HG03565 (cell line): ENCODE measurements around the gene EFCAB14.
"Not testable (repeated sequence)": the region's sequence is repeated elsewhere in the genome, so short reads cannot be mapped to it uniquely, and the experiment has no call there.

Experiments
- ATAC-seq: cut with Tn5 transposase; IDR thresholded peaks from one replicate; pipeline ENCODE4 v1.9.1; 2021; ENCODE audit warnings: mild to moderate bottlenecking, moderate library complexity; ENCODE audit not compliant: unreplicated experiment

Gene EFCAB14

DNA sequence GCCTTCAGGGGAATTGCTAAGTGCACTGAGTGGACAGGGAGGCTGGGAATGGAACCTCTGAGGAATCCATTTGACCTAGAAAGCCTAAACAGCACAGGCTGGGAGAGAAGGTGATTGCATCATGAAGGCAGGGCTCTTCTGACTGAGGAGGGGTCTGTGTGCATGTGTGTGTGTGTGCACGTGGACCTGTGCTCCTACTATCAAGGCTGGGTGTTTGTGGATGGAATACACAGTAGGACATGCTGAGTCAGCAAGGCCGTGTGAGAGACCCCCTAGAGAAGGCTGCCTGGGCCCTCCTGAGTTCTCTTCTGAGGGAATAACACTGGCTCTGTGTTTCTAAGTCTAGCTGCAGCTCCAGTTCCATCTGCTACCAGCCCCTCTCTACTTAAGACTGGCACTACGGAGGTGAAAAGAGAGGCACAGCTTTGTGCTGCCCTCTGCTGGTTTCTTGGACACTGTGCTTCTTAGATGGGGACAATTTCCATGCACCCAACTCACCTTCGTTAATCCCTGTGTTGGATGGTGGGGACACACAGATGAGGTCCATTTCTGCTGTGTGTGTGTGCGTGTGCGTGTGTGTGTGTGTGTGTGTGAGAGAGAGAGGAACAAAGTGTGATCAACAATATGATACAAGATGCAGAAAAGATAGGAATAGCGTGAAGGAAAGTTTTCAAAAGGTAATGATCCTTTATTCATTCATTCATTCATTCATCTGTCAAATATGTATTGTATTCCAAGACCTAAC is 6.2 kb upstream of the EFCAB14 start:
- no peak for ATAC-seq

DNA sequence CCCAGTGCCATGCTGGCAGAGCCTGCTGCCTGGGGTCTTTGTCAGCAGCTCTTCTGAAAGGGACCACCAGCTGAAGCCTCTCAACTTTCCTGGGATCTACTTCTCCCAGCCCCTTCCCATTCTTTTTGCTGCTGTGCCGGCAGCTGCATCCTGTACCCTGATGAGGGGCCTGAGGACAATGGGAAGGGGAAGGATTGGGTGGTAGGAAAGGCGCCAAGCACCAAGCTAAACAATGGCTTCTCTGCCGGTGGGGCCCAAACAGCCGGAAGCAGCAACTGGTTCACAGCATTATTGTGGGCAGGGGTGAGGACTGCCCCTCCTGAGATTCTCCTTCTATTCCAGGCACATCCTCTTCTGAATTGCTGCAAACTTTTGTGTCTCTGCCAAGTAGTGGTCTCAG is 5.0 kb upstream of the EFCAB14 start:
- no peak for ATAC-seq

DNA sequence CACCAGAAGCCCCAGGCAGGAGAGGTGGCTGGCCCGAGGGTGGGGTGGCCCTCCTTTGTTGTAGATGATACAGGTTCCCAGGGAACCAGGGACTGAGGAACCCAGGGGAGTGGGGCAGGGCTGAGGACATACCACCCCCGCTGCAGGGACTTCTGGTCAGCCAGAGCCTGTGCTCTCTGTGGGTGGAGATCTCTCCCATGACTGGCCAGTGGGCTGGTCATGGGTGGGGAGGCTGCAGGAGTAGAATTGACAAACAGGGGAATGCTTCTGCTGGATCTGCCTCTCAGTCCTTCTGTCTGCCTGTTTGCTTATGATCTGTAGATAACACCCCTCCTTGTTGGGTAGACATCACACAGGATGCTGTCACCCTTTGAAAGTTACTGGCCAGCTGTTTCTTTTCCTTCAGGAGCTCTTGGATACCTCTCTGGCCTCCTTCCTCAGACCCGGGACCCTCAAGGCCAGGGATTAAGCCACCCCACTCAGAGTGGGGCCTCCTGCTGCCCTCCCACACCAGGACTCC is 2.8 kb upstream of the EFCAB14 start:
- no peak for ATAC-seq

DNA sequence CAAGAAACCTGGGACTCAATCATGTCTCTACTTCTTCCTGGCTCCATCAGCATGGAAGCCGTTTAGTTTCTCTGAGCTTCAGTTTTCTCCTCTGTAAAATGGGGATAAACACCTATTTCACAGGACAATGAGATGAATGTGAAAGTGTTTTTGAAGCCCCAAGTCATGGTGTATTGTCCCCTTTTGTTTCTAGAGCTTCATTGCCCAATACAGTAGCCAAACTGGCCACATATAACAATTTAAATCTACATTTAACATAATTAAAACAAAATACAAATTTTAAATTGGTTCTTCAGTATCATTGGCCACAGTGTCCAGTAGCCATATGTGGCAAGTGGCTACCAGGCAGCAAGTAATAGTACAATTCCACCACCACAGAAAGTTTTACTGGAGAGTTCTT is 2.3 kb upstream of the EFCAB14 start:
- ATAC-seq = no peak

DNA sequence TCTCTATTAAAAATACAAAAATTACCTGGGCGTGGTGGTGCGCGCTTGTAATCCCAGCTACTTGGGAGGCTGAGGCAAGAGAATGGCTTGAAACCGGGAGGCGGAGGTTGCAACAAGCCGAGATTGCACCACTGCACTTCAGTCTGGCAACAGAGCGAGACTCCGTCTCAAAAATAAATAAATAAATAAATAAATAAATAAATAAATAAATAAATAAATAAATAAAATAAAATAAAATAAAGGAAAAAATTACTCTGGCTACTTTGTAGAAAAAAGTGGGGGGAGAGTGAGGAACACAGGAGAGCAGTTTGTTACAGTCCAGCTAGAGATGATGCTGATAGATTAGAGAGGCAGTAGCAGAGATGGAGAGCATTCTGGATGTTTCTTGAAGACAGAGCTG is 1.4 kb upstream of the EFCAB14 start:
- not testable (repeated sequence) for ATAC-seq

DNA sequence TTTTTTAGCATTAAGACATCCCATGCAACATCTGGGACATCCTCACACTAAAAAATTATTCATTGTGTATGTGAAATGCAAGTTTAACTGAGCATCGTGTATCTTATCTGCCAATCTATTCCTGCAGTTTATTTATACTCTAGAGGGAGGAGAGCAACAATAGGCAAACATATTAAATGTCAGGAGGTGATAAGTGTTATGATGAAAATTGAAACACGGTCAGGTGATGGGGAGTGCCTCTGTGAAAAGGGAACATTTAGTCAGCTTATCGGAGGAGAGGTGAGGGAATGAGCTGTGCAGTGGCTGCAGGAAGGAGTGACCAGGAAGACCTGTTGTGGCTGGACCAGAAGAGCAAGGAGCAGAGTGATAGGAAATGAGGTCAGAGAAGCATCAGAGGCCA is 775 bp upstream of the EFCAB14 start:
- ATAC-seq = no peak

DNA sequence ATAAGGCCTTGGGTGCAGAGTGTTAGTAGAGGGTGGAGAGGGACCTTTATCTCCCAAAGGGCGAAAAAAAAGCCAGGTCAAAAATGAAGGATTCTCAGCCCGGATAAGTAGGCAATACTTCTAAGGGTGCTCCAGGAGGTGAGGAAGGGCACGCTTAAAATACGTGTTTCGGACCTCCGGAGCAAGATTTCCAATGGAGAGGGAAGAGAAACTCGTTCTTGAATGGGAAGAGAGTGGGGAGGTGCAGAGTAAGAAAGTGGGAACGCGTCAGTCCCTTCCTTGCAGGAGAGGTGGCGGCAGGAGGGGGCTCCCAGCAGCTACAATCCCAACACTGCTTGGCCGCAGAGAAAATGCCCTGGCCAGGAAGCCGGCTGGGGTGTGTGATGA is 581 bp downstream of the EFCAB14 start:
- ATAC-seq = no peak

DNA sequence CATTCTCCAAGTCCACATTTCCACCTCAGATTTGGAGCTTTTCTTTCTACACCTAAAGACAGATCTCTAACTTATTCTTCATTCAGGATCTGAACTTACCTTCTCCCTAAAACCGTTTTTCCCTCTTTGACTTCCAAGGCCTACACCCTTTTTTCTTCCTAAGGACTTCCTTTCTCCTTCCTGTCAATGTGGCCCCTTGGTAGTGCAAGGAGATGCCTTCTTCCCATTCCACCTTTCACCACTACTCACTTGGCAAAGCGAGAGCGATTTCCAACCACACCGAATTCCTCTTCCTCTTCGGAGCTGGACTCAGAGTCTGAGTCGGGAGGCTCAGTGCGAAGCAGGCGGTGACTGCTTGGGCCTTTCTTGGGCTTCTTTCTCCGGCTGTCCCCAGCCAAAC is 1.3 kb downstream of the EFCAB14 start:
- no peak for ATAC-seq

DNA sequence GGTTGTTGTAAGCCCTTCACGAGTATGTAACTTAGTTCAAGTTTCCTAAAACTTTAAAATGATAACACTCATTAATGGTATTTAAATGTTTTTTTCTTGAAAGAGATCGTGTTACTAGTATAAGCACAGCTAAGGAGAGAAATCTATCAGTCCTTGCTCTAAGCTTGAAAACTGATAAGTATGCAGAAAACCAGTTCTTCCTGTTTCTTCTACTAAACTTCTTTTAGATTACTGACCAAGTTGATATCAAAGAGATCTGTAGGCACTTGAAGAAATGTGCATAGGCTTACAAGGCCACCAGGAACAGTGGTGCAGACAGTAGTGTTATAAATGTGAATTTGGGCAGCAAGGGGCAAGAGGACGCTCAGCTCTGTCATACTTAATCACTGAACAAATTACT is 3.9 kb downstream of the EFCAB14 start:
- ATAC-seq = no peak

DNA sequence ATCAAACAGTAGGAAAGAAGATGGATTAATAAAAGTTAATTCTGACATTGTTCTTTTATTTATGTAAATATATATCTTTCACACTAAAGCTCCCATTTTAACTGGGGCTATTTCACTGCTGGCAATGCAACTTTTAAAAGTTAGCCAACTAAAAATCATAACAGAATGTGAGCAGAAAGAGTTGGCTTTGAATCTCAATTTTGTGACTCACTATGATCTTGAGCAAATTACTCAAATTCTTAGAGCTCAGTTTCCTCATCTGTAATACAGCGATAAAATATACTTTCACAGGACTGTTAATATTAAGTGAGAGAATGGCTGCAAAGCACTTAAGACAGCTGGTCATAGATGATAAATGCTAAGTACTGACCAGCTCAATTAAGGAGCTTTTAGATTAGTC is 10.8 kb downstream of the EFCAB14 start:
- no peak for ATAC-seq

DNA sequence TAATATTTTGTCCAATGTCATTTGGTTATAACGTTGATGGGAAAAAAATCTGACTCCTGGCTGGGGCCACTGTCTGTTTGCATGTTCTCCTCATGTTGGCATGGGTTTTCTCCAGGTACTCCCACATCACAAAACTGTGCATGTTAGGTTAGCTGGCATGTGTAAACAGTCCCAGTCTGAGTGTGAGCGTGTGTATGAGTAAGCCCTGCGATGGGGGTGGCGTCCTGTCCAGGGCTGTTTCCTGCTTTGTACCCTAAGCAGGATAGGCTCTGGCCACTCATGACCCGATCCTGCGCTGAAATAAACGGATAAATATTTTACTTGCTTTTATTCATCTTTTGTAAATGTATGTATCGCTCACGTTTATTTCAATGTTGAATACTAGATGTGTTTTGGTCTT is 13.5 kb downstream of the EFCAB14 start:
- ATAC-seq = no peak

DNA sequence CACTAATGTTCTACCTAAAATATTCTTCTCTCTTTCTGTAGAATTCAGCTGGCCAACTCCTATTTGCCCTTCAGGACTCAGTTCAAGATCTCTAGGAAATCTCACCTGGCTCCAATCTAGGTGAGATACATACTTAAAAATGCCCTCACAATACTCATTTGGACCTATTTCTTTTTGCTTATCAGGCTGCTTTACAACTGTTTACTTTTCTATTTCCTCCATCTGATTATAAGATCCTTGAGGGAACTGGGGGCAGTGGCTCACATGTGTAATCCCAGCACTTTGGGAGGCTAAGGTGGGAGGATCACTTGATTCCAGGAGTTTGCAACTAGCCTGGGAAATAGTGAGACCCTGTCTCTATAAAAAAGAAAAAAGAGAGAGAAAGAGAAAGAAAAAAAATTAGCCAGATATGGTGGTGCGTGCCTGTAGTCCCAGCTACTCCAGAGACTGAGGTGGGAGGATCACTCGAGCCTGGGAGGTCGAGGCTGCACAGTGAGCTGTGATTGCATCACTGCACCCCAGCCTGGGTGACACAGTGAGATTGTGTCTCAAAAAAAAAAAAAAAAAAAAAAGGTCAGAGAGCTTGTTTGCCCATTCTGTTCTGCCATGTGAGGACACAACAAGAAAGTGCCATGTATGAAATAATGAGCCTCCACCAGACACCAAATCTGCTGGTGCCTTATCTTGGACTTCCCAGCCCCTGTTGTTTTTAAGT is 14.8 kb downstream of the EFCAB14 start:
- no peak for ATAC-seq

DNA sequence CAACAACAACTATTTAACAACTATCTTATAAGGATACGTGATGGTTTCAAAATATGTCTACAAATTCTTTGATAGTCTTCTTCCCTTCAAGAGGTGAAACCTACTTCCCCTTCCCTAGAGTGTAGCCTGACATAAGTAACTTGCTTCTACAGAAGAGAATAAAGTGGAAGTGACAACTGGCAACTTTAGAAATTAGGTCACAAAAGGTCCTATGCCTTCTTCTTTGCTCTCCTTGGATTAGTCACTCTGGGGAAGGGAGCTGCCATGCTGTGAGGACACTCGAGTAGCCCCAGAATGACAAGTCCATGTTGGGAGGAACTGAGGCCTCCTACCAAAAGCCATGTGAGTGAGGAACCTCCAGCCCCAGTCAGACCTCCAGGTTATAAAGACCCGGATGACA is 19.2 kb downstream of the EFCAB14 start:
- ATAC-seq = no peak

DNA sequence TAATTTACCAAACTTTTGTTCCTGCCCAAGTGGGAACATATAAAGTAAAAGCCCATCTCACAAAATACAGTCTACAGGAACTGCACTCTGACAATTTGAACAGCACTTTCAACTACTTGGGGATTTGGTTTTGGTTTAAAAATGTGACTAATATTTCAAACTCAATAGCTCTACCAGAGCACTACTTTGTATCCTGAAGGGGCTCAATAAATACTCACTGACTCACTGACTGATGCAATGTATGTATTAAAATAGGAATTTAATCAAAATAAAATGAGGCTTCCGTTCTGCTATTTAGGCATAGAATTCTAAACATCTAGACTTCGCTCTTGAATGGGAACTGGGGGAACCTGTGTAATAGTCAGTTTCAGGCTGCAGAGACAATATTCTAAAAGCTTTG is 21.9 kb downstream of the EFCAB14 start:
- ATAC-seq = no peak

DNA sequence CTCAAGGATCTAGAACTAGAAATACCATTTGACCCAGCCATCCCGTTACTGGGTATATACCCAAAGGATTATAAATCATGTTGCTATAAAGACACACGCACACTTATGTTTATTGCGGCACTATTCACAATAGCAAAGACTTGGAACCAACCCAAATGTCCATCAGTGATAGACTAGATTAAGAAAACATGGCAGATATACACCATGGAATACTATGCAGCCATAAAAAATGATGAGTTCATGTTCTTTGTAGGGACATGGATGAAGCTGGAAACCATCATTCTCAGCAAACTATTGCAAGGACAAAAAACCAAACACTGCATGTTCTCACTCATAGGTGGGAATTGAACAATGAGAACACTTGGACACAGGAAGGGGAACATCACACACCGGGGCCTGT is 24.2 kb downstream of the EFCAB14 start:
- not testable (repeated sequence) for ATAC-seq

DNA sequence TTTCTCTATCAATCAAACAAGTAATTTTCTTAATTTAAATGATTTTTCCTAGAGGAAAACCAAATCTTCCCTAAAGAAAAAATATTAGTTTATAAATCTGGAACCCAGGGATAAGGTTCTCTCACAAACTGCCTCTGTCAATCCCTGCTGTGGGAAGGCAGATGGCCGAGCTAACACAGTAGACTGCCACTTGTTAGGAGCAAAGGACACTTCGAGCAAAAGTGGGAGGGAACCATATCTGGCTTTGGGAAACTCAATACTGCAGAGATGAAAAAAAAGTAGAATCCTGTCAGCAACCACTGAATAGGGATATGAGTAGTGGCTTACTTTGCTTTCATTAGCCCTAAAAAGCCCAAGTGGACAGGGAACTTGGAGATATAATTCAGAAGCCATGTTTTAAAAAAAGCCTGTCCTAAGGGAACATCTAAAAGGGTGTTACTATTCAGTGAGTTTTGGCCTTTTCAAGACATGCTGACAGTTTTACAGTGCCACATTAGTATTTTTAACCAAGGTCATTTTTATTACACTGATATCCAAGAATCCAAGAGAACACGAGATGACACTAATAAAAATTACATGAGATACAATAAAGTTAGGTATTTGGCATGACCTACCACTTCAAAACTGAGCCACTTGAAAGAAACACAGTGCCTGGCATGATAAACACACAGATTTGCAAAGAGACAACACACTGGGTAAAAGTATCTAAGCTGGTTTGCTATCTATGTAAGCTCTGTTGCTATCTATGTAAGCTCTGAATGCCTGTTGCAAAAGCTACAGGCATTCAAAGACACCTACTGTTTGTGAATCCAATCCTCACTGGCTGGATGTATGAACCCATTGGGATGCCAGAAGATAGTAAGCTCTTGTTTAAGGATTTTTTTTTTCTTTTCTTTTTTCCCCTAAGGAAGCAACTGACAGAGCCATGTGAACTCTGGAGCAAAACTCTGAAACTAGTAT is 25.8 kb downstream of the EFCAB14 start:
- ATAC-seq = no peak

DNA sequence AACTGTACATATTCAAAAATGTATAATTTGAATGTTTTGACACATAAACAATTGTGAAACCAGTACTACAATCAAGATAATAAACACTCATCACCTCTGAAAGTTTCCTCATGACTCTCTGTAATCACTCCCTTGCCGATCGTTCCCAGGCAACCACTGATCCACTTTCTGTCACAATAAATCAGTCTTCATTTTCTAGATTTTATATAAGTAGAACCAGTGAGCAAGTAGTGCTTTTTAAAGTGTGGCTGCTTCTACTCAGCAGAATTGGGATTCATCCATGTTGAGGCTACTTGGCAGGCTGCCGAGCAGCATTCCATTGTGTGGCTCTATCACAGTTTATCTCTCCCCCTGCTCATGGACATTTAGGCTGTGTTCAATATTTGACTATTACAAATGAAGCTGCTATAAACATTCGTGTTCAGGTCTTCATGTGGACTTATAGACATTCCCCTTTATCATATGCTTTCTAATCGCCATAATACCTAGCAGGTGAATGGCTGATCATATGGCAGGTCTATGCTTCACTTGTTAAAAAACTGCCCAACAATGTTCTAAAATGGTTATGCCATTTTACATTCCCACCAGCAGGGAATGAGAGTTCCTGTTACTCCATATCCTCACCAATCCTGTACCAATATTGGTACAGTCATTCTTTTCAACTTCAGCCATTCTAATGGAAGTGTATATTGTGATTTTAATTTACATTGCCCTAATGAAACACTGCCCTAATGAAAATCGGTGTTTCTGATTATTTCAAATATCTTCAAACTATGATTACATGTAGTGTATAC is 26.7 kb downstream of the EFCAB14 start:
- ATAC-seq = no peak

DNA sequence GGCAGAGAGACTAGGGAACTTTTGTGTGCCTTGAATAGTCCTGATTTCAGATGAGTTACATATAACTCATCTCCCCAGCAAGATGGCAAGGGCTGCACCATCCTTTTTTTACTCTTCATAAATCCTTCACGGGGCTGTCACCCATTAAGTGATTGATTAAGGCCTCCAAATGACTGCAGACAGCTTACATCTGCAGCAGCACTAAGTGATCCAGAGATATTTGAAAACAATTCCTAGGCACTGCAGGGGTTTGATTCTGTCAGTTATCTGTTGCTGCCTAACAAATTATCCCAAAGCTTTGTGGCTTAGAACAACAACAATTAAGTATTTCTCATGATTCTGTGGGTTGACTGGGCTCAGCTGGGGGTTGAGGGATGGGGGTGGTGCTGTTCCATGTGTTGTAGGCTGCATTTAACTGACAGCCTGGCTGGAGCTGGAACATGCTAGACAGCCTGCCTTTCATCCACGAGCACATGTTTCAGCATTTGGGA is 27.9 kb downstream of the EFCAB14 start:
- ATAC-seq = no peak

DNA sequence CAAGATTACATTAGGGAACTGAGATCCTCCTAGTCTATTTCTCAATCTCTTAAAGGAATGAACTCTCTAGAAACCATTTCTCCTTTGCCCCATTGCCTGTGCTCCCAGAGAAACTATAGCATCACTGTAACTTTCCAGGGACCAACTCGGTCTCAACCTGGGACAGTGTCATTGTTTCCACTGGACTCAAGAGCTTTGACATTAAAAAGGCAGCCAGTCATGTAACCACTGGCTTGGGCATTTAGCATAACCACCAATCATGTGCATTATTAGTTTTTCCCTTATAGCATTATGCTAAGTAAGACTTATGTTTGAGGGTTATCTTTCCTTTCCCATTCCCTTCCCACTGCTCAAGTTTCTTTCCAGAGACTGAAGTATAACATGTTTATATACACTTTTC is 29.0 kb downstream of the EFCAB14 start:
- ATAC-seq = no peak

DNA sequence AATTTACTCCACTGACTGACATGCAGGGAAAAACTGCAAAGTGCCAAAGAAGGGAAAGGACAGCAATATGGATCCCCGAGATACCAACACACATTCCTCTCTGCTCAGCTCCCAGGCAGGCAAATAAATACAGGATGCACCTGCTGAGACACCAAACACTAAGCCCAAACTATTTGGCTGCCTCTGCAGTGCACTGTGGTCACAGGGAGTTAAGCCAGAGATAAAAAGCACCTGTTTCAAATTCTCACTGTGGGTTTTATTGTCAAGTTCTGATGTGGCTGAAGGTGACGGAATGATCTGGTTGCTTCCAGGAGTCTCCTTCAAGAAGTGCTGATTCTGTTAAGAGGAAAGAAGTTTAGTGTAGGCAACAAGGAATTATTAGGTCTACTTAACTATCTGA is 29.6 kb downstream of the EFCAB14 start:
- no peak for ATAC-seq
